ENCODE results near the gene USH2A. TPM values are rescaled to one million over a fixed set of nuclear protein-coding genes. Genes with fewer than 3 reads are reported as not detected.

The USH2A gene
- total RNA-seq, 1 experiment from 2014 or later, result not detected

- Histone ChIP-seq H3K4me1 (ENCODE audit: insufficient read depth, low read length, poor library complexity, severe bottlenecking) (no peaks in the 10 kb centered on the region), H3K27me3 (replicated peaks; ENCODE audit: insufficient read depth, low read depth, low read length, poor library complexity) (peaks cover 9% of the 10 kb centered on the region), H3K9me3 (ENCODE audit: low read depth, low read length, poor library complexity, severe bottlenecking) (no peaks in the 10 kb centered on the region), H3K27ac (ENCODE audit: low read depth, low read length, poor library complexity, severe bottlenecking) (no peak overlapping the region), H3K36me3 (ENCODE audit: insufficient read depth, low read length, poor library complexity, severe bottlenecking) (no peaks in the 10 kb centered on the region), H3K4me3 (ENCODE audit: low read depth, low read length, poor library complexity, severe bottlenecking) (no peak overlapping the region)
- DNase-seq (ENCODE audit: low spot score), result peak; percentile 81
- intact Hi-C loops (cut with micrococcal nuclease; ENCODE audit: unreplicated experiment), result loop anchor here (5.0 to 10.0 kb wide), 2 partner anchors 257 to 434 kb away; no protein-coding TSS in a partner anchor
- CTCF ChIA-PET, result no interaction called here
- POLR2A ChIA-PET (ENCODE audit: low non-redundant PET), result no interaction called here
- BruUV-seq (replicated peaks), result no TSS peak
- no peak for TF ChIP-seq EZH2 (IDR thresholded peaks at IDR 0.05; ENCODE audit: borderline replicate concordance, low read depth, low read length, poor library complexity, severe bottlenecking)
- TF ChIP-seq CTCF (conservative IDR thresholded peaks at IDR 0.05; ENCODE audit: low read depth, low read length), result peak; percentile 74
These were observed 112.5 kb downstream of the USH2A start for GRCh38 chr1:216310776-216311175.

- no TSS peak for BruUV-seq (replicated peaks)
- no peak overlapping the region for H3K27ac ChIP-seq (ENCODE audit: low read depth, low read length, poor library complexity, severe bottlenecking)
- intact Hi-C loops (cut with micrococcal nuclease; ENCODE audit: unreplicated experiment), result loop anchor here (5.0 kb wide), 1 partner anchor 270 kb away; no protein-coding TSS in a partner anchor
- TF ChIP-seq EZH2 (IDR thresholded peaks at IDR 0.05; ENCODE audit: borderline replicate concordance, low read depth, low read length, poor library complexity, severe bottlenecking) (no peak), CTCF (conservative IDR thresholded peaks at IDR 0.05; ENCODE audit: low read depth, low read length) (peak; percentile 36; the same call in 1 of the 2 replicates)
- H3K4me1 ChIP-seq (ENCODE audit: insufficient read depth, low read length, poor library complexity, severe bottlenecking), result no peaks in the 10 kb centered on the region
- H3K4me3 ChIP-seq (ENCODE audit: low read depth, low read length, poor library complexity, severe bottlenecking), result no peak overlapping the region
- ChIA-PET CTCF (no interaction called here), POLR2A (ENCODE audit: low non-redundant PET) (no interaction called here)
- peaks cover 12% of the 10 kb centered on the region for H3K27me3 ChIP-seq (replicated peaks; ENCODE audit: insufficient read depth, low read depth, low read length, poor library complexity)
- peak; percentile 17 for DNase-seq (ENCODE audit: low spot score)
- no peaks in the 10 kb centered on the region for H3K36me3 ChIP-seq (ENCODE audit: insufficient read depth, low read length, poor library complexity, severe bottlenecking)
- H3K9me3 ChIP-seq (ENCODE audit: low read depth, low read length, poor library complexity, severe bottlenecking), result no peaks in the 10 kb centered on the region
These were observed 116.4 kb downstream of the USH2A start for GRCh38 chr1:216306830-216307229.

GRCh38 chr1:216303690-216304089 lies 119.6 kb downstream of the USH2A start:
- POLR2A ChIA-PET (ENCODE audit: low non-redundant PET), result no interaction called here
- intact Hi-C loops (cut with micrococcal nuclease; ENCODE audit: unreplicated experiment), result no loop called here
- H3K27me3 ChIP-seq (replicated peaks; ENCODE audit: insufficient read depth, low read depth, low read length, poor library complexity), result peaks cover 20% of the 10 kb centered on the region
- H3K36me3 ChIP-seq (ENCODE audit: insufficient read depth, low read length, poor library complexity, severe bottlenecking), result no peaks in the 10 kb centered on the region
- H3K27ac ChIP-seq (ENCODE audit: low read depth, low read length, poor library complexity, severe bottlenecking), result no peak overlapping the region
- no peak overlapping the region for H3K4me3 ChIP-seq (ENCODE audit: low read depth, low read length, poor library complexity, severe bottlenecking)
- no peak for DNase-seq (ENCODE audit: low spot score)
- TF ChIP-seq CTCF (conservative IDR thresholded peaks at IDR 0.05; ENCODE audit: low read depth, low read length), result no peak
- TF ChIP-seq EZH2 (IDR thresholded peaks at IDR 0.05; ENCODE audit: borderline replicate concordance, low read depth, low read length, poor library complexity, severe bottlenecking), result no peak
- CTCF ChIA-PET, result no interaction called here
- no peaks in the 10 kb centered on the region for H3K4me1 ChIP-seq (ENCODE audit: insufficient read depth, low read length, poor library complexity, severe bottlenecking)
- no TSS peak for BruUV-seq (replicated peaks)
- no peaks in the 10 kb centered on the region for H3K9me3 ChIP-seq (ENCODE audit: low read depth, low read length, poor library complexity, severe bottlenecking)

Measured in A673 (cell line).